ENCODE measurements around the gene LDB1.

- TF ChIP-seq GATA2 (IDR thresholded peaks at IDR 0.05; ENCODE audit: low read depth, low read length) = no peak
- no peak for TF ChIP-seq GATA3 (IDR thresholded peaks at IDR 0.05; ENCODE audit: low read depth, low read length)
Measured at GRCh38 chr10:102102421-102102820, 17.7 kb downstream of the LDB1 start.
